Heart left ventricle (tissue), 13 donors: ENCODE results near the gene TAC3.

Experiments used
- POLR2A ChIP-seq, 2 donors: fragments of 450-650 bp; IDR thresholded peaks; one replicate each; pipeline ENCODE4 v1.6.1; 2017; ENCODE audit warnings: antibody characterized with exemption in 2 of 2, mild to moderate bottlenecking in 2 of 2, moderate library complexity in 2 of 2
- TF ChIP-seq, protein P1 (sequence below), 12 donors: fragments of 200-600 bp; sonication (generic) in 4 of 12; IDR thresholded peaks; one replicate each; pipeline versions ENCODE4 v1.5.0 to v1.8.0; 2018 to 2022; ENCODE audit warnings: antibody characterized with exemption in 12 of 12, mild to moderate bottlenecking in 5 of 12
- donor health status: ischemic (EF 13 %, LVEDD 7.1; RV severe dilation, severe dysfunction).
- donor health status: DM: no; HTN: yes; CAD: no.
- donor health status: DM: no; HTN: no; CAD: no.
- donor health status: ischemic (EF 25% LVEDD 6.9; RV normal size, moderate dysfunction).
- donor health status: ischemic (EF 25% LVEDD 5.7; RV mildly dilated, moderate dysfunction).
- donor health status: ischemic (EF 35%, LVEDD 5.7; RV mildly dilated, moderate dysfunction).
- donor health status: nonischemic (EF 11% LVEDD 7.7; RV severe dilation, severe dysfunction).
- donor health status: DM: yes; HTN: yes; CAD: no.
- donor health status: PGD.
- donor health status: ischemic (EF 29% LVEDD 5.4; RV normal size, mild dysfunction).
- donor health status: nonischemic (EF 23%, LVEDD 6.1; RV moderate dilation, normal function).

DNA sequence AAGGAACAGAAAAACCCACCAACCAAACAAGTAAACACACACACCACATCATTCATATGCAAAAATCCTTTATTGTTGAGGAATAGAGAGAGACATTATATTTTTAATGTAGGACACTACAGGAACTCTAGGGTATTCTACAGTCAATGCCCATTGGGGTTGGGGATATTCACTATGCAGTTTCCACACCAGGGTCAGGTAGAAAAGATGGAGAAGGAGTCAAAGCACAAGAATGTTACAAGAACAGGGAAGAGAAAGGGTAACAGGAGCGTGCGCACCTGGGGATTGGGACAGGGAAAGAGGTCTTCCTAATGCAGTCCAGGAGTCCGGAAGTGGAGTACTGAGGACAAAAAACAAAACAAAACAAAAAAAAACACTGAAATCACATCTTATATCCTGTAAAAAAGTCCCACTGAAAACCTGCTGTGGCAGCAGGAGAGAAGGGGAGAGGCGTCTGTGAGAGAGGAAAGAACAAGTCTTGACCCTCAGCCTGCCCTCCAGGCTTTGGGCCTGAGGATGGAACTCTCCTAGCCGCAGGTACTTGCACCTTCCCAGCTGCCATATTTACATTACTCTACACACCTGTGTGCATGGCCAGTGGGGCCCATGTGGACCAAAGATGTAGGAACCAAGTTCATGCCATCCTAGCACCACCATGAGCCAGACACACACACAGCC, 6.2 kb downstream of the TAC3 start:
- TF ChIP-seq, protein P1, sequence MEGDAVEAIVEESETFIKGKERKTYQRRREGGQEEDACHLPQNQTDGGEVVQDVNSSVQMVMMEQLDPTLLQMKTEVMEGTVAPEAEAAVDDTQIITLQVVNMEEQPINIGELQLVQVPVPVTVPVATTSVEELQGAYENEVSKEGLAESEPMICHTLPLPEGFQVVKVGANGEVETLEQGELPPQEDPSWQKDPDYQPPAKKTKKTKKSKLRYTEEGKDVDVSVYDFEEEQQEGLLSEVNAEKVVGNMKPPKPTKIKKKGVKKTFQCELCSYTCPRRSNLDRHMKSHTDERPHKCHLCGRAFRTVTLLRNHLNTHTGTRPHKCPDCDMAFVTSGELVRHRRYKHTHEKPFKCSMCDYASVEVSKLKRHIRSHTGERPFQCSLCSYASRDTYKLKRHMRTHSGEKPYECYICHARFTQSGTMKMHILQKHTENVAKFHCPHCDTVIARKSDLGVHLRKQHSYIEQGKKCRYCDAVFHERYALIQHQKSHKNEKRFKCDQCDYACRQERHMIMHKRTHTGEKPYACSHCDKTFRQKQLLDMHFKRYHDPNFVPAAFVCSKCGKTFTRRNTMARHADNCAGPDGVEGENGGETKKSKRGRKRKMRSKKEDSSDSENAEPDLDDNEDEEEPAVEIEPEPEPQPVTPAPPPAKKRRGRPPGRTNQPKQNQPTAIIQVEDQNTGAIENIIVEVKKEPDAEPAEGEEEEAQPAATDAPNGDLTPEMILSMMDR (IDR thresholded peaks at IDR 0.05): no peak
- no peak for TF ChIP-seq POLR2A (IDR thresholded peaks at IDR 0.05)
